HG03280 (cell line): Measurements from ENCODE around the gene CACNA1A.
A peak's percentile ranks its signal among the peaks of the same experiment; 100 is the strongest.

Source experiments
- ATAC-seq: cut with Tn5 transposase; IDR thresholded peaks from one replicate; pipeline ENCODE4 v1.9.1; 2021; ENCODE audit warnings: mild to moderate bottlenecking, moderate library complexity; ENCODE audit not compliant: unreplicated experiment

CACNA1A gene

DNA sequence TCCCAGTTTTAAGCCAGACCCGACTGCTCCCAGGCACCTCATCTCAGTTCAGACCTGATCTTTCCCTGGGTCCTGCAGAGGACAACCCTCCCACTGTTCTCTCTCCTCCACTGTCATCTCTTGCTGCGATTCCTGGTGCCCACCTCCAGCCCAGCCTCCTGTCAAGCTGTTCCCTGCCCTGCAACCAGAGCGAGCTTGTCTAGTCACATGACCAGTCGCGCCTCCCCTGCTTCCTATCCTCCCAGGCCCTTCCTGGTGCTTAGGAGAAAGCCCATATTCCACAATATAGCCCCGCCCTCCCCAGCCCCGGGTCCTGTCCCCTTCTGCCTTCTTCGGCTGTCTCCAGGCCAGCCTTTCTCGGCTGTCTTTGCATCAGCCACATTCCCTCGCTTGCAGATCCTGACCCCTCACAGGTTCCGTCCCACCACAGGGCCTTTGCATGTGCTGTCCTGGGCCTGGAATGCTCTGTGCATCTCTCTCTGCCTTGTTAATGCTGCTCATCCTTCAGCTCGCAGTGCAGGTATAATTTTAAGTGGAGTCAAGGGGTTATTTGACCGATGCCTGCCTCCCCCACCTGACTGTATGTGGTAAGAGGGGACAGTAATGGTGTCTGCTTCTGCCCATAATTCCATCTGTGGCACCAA lies 267.3 kb downstream of the CACNA1A start:
- ATAC-seq, result no peak

DNA sequence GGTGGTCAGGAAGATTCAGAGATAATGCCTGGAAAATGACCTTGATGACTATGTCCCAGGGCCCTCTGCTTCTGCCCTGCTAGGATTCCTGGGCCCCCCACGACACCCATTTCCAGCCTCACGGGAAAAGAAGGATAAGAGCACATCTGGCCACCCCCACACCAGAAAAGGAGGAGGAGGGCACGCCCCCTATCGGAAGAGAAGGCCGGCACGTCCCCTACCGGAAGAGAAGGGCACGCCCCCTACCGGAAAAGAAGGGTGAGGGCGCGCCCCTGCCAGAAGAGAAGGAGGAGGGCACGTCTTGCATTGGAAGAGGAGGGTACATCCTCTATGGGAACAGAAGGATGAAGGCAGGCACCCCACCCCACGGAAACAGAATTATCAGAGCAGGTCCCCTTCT lies 271.8 kb downstream of the CACNA1A start:
- no peak for ATAC-seq

DNA sequence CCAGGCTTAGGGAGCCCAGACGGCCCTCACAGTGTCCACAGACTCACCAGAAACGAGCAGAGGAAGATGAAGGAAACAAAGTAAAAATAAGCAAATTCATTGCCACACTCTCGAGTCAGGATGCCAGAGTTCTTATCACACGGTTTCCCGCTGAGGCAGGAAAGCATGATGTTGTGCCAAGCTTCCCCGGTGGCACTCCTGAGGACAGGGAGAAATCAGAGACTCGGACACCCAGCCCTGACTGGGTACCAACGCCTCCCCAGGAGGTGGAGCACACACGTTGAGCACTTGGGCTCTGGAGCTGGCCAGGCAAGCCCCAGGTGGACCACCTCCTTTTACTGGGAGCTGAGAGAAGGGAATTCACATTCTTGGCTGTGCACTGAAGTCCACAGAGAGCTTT lies 274.6 kb downstream of the CACNA1A start:
- ATAC-seq, result no peak

DNA sequence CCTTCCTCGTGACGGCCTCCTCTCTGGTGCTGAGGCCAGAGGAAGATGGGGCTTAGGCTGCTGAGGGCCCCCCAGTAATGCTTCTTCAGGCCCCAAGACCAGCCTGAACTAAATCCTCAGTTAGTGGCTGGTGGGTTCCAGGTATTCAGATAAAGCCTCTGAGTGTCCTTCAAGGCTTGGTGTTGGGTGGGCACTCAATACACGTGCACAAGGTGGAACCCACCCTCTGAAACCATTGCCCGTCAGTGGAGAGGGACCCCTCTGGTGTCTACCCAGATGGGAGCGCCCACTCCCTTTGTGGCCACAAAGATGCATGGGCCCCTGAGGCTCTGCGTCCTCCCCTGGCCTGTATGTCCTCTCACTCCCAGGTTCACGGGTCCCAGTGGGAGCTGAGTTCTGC lies 277.0 kb downstream of the CACNA1A start:
- no peak for ATAC-seq

DNA sequence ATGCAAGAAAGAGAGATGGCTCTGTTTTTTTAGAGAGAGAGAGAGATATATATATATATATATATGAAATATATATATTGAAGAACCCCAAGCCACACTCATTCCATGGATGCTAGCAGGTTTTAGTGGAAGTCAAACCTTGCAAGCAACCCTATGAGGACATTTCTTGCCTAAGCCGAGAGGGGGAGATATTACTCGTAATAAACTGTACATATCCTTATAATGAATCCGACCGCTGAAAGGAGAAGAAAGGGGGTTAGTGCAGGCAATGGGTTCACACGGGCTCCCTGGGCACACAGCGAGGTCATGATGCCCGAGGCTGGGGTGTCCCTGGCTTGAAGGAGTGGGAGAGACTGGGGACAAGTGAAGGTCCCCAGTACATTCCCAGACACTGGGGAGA lies 277.7 kb downstream of the CACNA1A start:
- ATAC-seq, result no peak

DNA sequence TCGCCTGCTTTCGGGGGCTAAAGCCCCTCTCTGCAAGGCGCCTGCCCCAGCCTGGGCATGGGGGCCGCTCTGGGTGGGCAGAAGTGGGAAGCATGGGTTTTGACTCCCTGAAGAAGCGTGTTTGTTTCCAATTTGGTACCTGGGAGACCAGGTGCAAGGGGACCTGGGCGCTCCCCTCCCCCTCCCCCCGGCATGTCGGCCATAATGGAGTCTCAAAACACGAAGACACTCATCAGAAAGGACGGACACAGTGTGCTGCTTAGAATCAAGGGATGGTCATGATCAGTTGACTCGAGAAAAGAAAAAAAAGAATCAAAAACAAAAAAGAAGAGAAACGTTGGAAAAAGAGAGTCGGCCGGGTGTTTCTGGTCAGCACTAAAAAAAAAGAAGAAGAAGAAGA lies 279.3 kb downstream of the CACNA1A start:
- no peak for ATAC-seq

DNA sequence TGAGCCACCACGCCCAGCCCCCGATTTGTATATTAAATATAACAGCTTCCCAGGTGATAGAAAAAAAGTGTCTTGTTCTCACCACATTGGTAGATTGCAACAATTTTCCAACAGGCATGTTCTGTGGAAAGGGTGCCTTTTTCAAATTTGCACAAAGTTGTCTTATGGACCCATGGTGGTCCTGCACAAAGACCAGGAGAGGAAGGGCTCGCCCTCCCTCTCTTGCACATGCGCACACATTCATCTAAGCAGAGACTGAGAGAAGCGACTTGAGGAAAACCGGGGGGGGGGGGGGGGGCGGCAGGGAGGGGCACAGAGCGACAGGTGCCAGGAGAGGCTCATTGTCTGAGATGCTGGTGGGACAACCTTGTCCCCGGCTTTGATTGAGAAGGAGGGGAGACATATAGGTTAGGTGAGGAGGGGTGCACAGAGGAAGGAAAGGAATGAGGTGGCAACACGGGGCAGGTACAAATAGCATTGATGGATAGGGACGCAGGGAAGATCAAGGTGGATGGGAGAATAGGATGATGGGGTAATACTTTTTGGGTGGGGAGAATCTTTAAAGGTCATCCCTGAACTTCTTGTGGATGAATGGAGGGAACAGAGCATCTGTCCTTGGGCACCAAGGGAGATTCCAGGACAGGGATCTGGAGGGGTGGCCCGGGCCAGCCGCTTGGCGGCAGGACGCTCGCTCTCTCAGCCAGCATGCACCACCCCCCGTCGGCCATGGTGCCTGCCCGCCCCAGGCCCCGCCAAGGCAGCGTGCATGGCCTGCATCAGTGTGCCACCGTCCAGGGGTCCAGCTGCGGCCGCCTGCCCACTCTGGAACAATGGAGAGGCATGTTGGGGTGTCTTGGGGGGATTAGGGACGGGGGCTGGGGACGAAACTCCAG lies 280.1 kb downstream of the CACNA1A start:
- ATAC-seq, result no peak

DNA sequence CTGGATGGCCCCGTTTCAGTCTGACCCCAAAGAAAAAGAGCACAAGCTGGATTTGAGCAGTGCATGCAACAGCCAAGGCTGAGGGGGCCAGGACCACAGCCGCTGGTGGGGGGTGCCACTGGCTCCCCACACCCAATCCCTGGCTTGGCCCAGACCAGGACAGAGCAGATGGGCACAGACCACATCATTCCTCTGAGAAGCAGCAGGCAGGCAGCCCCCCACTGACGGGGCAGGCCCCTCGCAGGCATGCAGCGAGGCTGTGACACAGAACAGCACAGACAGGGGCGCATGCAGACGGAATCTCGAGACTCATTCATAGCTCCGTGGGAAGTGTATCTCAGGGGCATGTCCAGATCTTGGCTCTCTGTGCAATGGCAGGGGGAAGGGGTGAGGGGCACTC lies 281.2 kb downstream of the CACNA1A start:
- ATAC-seq, result no peak

DNA sequence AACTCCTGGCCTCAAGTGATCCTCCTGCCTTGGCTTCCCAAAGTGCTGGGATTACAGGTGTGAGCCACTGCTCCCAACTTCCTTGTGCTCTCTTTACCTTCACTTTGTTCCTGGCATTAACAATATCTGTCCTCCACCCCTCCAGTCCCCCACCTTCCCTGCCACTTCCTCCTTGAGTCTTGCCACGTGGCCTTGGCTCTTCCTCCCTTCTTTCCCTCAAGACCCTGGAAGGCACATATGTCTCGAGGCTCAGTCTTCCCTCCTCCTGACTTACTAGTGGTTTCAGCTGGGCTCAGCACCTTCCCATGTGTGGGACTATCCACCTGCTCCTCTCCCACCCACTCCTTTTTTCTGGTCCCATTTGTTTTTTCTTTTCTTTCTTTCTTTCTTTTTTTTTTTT lies 285.4 kb downstream of the CACNA1A start:
- no peak for ATAC-seq

DNA sequence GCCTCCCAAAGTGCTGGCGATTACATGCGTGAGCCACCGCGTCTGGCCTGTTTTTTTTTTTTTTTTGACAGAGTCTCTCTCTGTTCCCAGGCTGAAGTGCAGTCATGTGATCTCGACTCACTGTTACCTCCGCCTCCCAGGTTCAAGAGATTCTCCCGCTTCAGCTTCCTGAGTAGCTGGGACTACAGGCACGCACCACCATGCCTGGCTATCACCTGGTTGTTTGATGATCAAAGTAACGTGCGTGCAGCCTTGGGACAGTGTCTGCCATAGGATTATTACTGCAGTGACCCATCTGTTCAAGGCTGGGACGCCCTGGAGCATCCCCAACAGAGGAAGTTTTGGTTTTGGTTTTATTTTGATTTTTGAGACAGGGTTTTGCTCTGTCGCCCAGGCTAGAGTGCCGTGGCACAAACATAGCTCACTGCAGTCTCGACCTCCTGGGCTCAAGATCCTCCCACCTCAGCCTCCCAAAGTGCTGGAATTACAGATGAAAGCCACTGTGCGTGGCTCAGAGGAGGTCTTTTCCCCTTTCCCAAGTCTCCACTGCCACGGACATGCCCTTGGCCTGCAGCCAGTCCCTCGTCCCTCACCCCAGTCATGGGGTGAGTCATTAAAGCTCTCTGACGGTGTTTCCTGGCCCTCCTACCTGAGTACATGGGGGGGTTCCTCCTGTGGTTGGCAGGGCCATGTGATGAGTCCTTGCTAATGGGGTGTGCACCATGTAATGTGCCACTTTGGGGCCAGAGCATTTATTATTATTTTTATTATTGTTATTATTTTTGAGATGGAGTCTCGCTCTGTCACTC lies 290.5 kb downstream of the CACNA1A start:
- ATAC-seq, result no peak

DNA sequence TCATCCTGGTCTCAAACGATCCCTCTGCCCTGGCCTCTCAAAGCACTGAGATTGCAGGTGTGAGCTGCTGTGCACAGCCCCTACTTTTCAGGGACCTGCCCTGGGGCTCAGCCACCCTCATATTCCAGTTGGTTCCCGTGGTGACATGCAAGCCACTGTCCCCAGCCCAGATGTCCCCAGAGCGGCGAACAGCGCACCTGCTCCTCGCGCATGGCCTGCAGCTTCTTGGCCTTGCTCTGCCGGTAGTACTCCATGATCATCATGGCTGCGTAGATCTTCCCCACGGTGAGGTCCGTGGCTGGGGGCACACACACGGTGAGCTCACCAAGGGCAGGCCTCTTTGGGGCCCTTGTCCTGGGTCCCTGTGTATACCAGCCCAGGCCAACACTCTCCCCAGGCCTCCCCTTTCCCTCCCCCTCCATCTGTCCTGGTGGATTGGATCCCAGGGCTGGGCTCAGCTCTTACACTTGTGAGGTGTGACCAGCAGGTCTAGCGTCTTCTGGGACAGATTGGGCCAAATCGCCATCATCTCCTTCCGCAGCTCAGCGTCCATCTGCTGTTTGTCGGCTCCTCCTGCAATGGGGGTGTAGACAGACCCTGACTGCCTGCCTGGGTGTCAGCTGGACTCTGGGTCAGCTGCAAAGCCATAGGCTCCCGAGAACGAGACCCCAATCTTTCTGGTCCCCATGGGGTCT lies 292.1 kb downstream of the CACNA1A start:
- no peak for ATAC-seq

DNA sequence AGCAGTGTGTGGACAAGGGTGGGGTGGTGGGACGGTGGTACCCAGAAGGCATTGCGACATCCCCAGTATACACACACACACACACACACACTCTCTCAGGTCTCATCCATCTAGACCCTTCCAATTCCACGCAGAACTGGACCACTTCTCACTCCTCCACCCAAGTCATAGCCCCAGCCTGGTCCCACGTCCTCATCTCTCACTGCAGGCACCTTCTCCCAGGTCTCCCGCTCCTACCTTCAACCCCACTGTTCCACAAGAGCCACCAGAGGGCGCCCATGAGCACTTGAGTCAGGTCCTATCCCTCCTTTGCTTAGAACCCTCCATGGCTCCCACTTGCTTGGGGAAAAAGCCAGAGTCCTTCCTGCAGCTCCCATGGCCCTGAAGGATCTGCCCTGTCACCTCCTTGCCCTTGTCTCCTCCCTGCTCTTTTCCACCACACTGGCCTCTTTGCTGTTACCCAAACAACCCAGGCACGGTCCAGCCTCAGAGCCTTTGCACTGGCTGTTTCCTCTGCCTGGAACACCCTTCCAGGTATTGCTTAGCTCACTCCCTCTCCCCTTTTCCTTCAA lies 293.4 kb downstream of the CACNA1A start:
- no peak for ATAC-seq

DNA sequence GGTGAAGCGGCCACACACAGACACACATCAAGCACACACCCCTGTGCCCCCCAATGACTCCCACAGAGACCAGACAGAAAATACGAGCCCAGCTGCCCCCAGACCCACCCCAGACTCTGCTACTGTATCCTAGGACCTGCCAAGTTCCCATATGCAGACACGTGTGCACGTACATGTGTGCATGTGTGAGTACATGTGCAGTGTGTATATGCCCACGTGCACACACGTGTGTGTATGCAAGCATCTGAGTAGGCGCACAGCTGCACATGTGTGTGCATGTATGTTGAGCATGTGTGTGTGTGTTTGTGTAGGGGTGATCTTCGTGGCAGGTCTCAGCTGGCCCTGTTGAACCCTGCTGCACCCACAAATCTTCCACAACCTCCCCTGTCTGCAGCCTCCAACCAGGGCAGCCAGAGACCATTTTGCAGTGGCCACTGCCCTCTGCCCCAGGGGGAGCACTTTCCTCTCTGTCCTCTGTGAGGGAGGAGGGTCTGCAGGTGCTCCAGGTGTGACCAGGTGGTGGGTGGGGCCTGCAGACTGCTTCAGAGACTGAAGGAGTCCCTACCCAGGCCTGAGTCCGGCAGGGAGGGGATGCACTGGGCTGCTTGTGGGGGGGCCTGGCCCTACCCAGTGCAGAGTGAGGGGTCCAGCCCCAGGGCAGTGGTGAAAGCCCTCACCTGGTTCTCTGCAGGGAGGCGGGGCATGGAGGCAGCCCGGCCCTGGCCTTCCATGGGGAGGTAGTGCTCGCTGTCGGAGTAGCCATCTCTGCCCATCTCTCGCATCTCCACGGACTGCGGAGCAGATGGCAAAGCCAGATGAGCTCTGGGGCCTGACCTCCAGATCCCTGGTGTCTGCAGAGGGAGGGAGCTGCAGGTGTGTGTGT lies 294.6 kb downstream of the CACNA1A start:
- no peak for ATAC-seq

DNA sequence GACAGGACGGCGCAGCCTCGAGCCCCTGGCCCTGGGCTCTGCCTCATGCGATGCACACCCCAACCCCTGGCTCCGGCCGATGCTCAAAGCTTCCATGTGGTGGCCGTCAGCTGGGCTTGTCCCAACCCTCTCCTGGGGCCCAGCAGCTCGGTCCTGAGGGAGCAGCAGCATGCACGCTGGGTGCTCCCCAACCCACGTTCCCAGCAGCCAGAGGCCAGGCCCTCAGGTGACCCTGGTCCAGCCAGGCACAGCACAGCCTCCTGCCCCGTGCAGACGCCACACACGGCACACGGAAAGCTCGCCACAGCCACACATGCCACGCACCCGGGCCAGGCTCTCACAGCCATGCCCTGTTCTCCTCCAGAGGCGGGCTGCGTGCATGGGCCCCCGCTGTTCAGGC lies 295.3 kb downstream of the CACNA1A start:
- ATAC-seq, result no peak

DNA sequence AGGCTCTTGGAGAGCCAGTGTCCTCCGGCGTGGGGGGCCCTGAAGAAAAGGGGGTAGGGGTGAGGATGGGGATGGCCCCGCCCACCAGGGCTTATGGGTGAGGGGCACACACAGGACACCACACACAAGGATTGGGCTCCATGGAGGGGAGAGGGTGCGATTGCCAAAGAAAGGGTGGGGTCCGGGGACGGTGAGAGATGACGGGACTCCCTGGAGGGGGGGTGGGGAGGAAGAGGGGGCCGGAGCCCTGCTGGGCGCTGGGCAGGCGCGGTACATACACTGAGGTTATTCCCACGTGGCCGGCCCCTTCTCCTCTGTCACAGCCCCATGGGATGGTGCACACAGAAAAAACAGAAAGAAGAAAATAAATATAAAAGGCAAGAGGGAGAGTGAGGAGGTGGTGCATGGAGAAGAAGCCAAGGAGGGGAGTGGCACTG lies 295.9 kb downstream of the CACNA1A start:
- no peak for ATAC-seq

DNA sequence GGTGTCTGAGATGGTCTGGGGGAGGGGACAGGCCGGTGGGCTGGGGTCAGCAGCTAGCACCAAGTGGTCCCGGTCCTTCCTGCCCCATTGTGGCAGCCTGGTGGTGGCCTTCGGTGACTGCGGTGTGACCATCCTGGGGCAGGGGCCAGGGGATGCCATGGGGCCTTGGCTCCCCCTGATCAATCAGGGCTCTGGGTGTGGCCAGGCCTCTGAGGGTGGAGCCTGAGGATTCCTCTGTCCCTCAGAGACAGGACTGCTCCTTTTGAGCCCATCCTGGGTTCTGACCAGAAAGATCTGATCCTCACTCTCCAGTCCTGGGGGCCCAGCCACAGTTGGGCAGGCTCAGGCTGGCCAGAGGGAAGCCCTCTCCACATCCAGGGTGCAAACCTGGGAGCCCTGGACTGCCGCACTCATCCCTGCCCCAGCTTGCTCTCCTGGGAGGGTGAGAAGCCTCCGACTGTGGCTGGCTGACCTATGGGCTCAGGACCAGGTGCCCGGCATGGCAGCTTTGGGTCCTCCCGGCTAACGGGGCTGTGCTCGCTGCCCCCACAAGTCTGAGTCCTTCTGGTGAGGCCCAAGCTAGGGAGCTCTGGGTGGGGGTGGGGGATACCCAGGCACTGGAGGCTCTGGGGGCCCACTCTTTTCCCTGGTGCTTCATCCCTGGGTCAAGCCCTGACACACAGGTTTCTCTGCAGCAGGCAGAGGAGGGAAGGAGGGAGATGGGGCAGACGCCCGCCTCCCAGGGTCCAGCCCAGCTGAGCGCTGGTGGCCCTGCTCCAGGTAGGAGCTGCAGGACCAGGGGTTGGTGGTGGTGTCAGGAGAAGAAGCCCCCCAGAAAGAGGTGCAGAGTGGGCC lies 296.6 kb downstream of the CACNA1A start:
- ATAC-seq, result no peak

DNA sequence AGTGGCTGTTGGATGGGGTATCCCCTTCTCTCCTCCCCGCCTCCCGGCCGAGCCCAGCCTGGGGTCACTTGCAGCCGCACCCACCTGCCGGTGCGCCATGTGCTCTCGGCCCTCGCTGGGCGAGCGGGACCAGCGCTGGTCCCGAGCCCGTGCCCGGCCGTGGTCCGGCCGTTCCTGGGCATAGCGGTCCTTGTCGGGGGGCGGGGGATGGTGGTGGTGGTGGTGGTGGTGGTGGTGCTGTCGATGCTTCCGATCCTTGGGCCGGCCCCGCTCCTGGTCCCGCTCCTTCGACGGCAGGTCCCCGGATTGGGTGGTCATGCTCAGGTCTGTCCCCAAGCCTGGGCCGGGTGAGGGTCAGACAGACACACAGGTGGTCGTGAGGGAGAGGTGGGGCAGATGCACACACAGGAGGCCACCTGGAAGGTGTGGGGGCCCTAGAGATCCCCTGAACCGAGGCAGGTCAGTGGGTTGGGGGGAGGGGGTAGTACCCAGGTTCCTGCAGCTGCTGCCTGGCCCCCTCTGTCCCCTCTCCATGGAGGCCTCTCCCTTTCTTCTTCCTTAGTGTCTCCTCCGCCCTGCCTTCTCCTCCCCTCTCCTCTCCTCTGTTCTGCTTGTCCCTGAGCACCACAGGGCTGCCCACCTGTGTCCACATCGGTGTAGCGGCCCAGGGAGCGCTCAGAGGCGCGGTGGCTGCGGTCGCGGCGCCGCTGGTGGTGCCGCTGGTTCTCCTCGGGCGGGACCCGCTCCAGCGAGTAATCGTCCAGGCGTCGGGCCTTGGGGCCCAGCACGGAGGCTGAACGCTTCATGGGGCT lies 297.4 kb downstream of the CACNA1A start:
- peak; percentile 29 for ATAC-seq
